Adrenal gland (tissue), 5 donors: Measurements from ENCODE around the gene DMXL2.

Source experiments
- POLR2A ChIP-seq, 2 donors: fragments of 450-650 bp; IDR thresholded peaks; one replicate each; pipeline ENCODE4 v1.6.1; 2017; ENCODE audit warnings: antibody characterized with exemption in 2 of 2, mild to moderate bottlenecking in 2 of 2, moderate library complexity in 1 of 2
- TF ChIP-seq, protein P1 (sequence below), 6 experiments: fragments of 450-650 bp in 4 of 6; fragments of 200-600 bp in 2 of 6; sonication (generic) in 1 of 6; IDR thresholded peaks; 1 replicate in 5 of 6; 2 replicates in 1 of 6; pipeline versions ENCODE4 v1.5.1 to v1.8.0; 2016 to 2021; ENCODE audit warnings: antibody characterized with exemption in 6 of 6, mild to moderate bottlenecking in 2 of 6, moderate library complexity in 1 of 6
- donor health status: DM: no; HTN: no; CAD: no.

DNA sequence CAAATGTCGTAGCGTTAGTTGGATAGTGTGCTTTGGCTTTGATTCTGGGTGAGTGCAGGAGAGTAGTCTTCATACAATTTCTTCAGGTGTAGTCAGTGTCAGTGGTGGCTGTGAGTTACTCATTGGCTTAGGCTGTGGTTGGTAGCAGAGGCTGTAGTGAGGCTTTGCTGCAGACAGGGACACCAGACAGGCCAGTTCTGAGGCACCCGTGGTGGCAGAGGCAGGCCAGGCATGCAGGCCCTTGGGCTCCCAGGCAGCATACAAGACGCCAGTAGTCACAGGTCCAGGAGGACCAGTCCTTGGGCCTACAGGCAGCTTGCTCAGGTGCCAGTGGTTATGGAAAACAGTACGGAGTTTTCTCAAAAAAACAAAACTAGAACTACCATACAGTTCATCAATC, 61.3 kb downstream of the DMXL2 start:
- TF ChIP-seq, protein P1, sequence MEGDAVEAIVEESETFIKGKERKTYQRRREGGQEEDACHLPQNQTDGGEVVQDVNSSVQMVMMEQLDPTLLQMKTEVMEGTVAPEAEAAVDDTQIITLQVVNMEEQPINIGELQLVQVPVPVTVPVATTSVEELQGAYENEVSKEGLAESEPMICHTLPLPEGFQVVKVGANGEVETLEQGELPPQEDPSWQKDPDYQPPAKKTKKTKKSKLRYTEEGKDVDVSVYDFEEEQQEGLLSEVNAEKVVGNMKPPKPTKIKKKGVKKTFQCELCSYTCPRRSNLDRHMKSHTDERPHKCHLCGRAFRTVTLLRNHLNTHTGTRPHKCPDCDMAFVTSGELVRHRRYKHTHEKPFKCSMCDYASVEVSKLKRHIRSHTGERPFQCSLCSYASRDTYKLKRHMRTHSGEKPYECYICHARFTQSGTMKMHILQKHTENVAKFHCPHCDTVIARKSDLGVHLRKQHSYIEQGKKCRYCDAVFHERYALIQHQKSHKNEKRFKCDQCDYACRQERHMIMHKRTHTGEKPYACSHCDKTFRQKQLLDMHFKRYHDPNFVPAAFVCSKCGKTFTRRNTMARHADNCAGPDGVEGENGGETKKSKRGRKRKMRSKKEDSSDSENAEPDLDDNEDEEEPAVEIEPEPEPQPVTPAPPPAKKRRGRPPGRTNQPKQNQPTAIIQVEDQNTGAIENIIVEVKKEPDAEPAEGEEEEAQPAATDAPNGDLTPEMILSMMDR (IDR thresholded peaks at IDR 0.05) = no peak
- no peak for TF ChIP-seq POLR2A (IDR thresholded peaks at IDR 0.05)
